Glutamatergic neuron (in vitro differentiated cells): ENCODE measurements around the gene PEX5. TPM values are rescaled to one million over a fixed set of nuclear protein-coding genes. Genes with fewer than 3 reads are reported as not detected.

ENCODE experiments used
- DNase-seq: peaks from one replicate; pipeline ENCODE4 v3.0.0; 2022
- H3K27ac Mint-ChIP-seq: one replicate; pipeline ENCODE4 v1.8.0; 2020; ENCODE audit warnings: mild to moderate bottlenecking, mixed read lengths, inconsistent platforms; ENCODE audit not compliant: unreplicated experiment
- H3K27me3 Mint-ChIP-seq: one replicate; pipeline ENCODE4 v1.8.0; 2020; ENCODE audit warnings: mild to moderate bottlenecking, moderate library complexity, mixed read lengths, inconsistent platforms; ENCODE audit not compliant: unreplicated experiment
- H3K36me3 Mint-ChIP-seq: one replicate; pipeline ENCODE4 v1.8.0; 2020; ENCODE audit warnings: mild to moderate bottlenecking, mixed read lengths, inconsistent platforms; ENCODE audit not compliant: unreplicated experiment
- H3K4me1 Mint-ChIP-seq: one replicate; pipeline ENCODE4 v1.8.0; 2020; ENCODE audit warnings: mild to moderate bottlenecking, low read depth, mixed read lengths, inconsistent platforms; ENCODE audit not compliant: unreplicated experiment
- H3K4me3 Mint-ChIP-seq: one replicate; pipeline ENCODE4 v1.8.0; 2020; ENCODE audit warnings: mild to moderate bottlenecking, mixed read lengths, inconsistent platforms; ENCODE audit not compliant: unreplicated experiment
- H3K9me3 Mint-ChIP-seq: one replicate; pipeline ENCODE4 v1.8.0; 2020; ENCODE audit warnings: mild to moderate bottlenecking, moderate library complexity, mixed read lengths, inconsistent platforms; ENCODE audit not compliant: unreplicated experiment
- CTCF ChIP-seq: fragments of 200-600 bp; sonication (generic); IDR thresholded peaks from one replicate; pipeline ENCODE4 v1.5.0; 2021; ENCODE audit not compliant: partially characterized antibody, unreplicated experiment
- total RNA-seq: library from RNA; stranded (reverse); fragmentation: NEBNext Ultra II Directional; extraction: Animal tissue kit (Norgen Biotek cat#: 25700); gene quantifications from one replicate; pipeline ENCODE4 v1.2.1, GENCODE V29; 2021; ENCODE audit not compliant: unreplicated experiment

Gene PEX5
- total RNA-seq, 1 donor from 2014 or later: 71.0 TPM

GRCh38 chr12:7154901-7155470 is 34.5 kb upstream of the PEX5 start:
- DNase-seq: no peak
- Mint-ChIP-seq H3K27ac (no peak overlapping the region), H3K27me3 (peaks cover 4% of the 10 kb centered on the region), H3K9me3 (peaks cover 5% of the 10 kb centered on the region), H3K4me1 (no peaks in the 10 kb centered on the region), H3K4me3 (no peak overlapping the region), H3K36me3 (peaks cover 14% of the 10 kb centered on the region)
- no peak for TF ChIP-seq CTCF

- Mint-ChIP-seq H3K4me3 (no peak overlapping the region), H3K27ac (no peak overlapping the region), H3K4me1 (no peaks in the 10 kb centered on the region), H3K36me3 (peaks cover 11% of the 10 kb centered on the region), H3K27me3 (peaks cover 8% of the 10 kb centered on the region), H3K9me3 (peaks cover 6% of the 10 kb centered on the region)
- TF ChIP-seq CTCF: no peak
- no peak for DNase-seq
These were observed 33.9 kb upstream of the PEX5 start for GRCh38 chr12:7155471-7156034.

GRCh38 chr12:7156259-7157197 is 33.0 kb upstream of the PEX5 start:
- no peak for DNase-seq
- H3K27ac Mint-ChIP-seq: no peak overlapping the region
- no peaks in the 10 kb centered on the region for H3K4me1 Mint-ChIP-seq
- peaks cover 15% of the 10 kb centered on the region for H3K36me3 Mint-ChIP-seq
- peak overlapping the region; percentile 13 for H3K4me3 Mint-ChIP-seq
- peaks cover 7% of the 10 kb centered on the region for H3K9me3 Mint-ChIP-seq
- peaks cover 12% of the 10 kb centered on the region for H3K27me3 Mint-ChIP-seq
- no peak for TF ChIP-seq CTCF

- TF ChIP-seq CTCF: no peak
- no peak overlapping the region for H3K4me3 Mint-ChIP-seq
- H3K27ac Mint-ChIP-seq: no peak overlapping the region
- H3K27me3 Mint-ChIP-seq: peaks cover 12% of the 10 kb centered on the region
- peaks cover 7% of the 10 kb centered on the region for H3K9me3 Mint-ChIP-seq
- DNase-seq: no peak
- no peaks in the 10 kb centered on the region for H3K4me1 Mint-ChIP-seq
- H3K36me3 Mint-ChIP-seq: peaks cover 15% of the 10 kb centered on the region
These were observed 32.1 kb upstream of the PEX5 start for GRCh38 chr12:7157391-7157790.
